CD4-positive, alpha-beta T cell treated with Interleukin-17A for 1 hour (primary cell): ENCODE measurements around the gene TIMM44.

ENCODE experiments used
- DNase-seq: peaks from one replicate; pipeline ENCODE4 v3.0.0-alpha.2; 2020

Gene TIMM44

DNA sequence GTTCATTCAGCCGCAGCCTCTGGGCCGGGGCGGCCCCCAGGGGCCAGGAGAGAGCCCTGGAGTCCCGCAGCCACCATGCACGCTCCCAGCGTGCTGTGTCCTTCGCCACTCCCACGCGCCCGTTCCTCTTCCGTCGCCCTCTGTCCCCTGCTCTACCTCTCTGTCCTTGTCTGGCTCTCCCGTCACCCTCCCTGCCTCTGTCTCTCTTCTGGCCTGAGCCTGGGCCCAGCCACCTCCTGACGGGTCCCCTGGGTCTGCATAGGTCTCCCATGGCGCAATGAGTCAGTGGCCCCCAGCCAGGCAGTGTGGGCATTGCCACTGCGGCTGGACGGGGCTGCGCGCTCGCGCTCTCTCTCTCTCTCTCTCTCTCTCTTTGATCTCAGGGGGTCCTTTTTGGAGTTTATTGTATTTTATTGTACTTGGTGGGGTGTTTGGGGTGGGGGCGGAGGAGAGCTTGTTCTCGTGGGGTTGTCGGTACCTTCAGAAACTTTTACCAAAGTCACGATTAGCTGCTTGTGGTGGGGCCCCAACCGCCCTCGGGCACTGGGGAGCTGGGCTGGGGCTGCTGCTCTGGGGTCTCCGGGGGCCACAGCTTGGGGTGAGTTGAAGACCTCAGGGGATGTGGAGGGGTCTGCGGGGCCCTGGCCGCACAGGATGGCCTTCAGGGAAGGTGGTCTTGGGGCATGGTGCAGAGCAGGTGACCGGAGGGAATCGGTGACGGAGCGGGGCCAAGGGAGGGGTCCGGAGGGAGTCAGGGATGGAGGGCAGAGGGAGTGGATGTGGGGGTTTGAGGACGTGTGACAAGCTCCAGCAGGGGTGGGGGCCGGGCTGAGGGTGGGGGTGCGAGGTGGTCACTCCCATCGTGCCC is 30.5 kb downstream of the TIMM44 start:
- no peak for DNase-seq

DNA sequence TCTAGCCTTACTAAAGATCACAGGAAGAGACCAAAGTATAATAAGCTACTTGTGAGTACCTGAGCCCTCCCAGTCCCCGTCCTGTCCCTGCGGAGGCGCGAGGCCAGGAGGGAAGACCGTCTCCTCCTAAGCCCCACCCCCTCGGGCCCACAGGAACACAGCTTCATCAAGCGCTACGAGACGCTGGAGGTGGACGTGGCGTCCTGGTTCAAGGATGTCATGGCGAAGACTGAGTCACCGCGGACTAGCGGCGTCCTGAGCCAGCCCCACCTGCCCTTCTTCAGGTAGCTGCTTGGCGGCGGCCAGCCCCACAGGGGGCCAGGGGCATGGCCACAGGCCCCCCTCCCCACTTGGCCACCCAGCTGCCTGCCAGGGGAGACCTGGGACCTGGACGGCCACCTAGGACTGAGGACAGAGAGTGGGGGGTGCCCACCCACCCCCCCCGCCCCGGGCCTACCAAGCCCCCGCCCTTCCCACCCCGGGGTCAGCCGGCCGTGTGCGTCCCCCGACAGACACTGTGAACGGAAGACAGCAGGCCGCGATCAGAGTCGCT is 31.2 kb downstream of the TIMM44 start:
- DNase-seq = no peak

DNA sequence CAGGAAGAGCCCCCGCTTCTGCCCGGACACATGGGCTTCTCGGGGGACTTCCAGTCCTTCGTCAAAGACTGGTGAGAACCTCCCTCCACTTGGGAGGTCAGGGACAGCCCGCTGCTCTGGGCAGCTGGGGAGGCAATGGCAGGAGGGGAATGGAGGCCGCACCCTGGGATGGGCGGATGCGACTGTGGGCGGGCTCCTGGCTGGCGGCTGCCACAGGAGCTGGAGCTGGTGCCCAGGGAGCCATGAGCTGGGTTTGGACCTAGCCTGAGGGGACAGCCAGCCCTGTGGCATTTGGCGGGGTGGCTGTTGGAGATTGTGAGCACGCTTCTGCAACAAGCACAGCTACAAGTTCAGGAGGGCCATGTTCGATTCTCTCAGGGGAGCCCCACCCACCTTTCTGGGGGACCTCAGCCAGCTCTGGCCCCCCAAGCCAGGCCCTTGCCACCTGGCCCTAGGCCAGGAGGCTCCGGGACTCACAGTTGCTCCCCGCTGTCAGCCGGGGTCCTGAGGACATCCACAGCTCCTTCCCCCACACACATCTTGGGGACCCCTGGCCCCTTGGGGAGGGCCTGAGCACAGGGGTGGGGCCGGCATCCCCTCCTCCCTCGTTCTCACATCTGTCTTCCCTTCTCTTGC is 31.8 kb downstream of the TIMM44 start:
- DNase-seq = no peak

GRCh38 chr19:7910321-7911161 is 32.9 kb downstream of the TIMM44 start:
- no peak for DNase-seq

- DNase-seq = no peak
These were observed 33.9 kb downstream of the TIMM44 start for GRCh38 chr19:7909471-7910067.

DNA sequence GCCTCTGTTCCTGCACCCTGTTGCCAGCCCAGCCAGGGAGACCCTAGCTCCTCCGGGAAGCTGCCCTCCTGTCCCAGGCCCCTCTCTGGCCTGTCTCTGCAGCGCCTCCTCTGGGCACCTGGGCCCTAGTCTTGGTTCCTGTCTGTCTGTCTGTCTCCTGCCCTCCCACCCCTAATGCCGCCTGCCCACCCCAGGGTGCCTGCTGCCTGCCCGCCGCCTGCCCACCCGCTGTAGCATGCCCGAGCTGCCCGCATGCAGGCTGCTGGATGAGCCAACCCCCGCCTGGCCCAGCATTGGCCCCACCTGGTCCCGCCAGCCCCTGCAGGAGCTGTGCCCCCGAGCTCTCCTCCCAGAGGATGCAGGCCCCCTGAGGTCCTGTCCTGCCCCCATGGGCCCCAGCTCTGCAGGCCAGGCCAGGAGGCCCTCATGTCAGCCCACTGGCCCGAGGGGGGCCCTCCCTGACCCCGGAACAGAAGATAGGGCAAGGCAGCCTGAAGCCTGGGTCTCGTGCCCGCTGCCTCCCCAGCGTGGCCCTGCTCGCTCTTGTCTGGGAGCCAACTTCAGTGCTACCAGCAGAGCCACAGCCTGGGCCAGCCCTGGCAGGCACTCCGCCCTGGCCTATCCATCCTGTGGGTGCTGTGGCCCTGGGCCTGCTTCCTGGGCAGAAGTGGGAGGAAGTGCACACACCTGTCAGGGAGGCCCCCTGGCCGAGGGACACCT is 34.6 kb downstream of the TIMM44 start:
- no peak for DNase-seq

- DNase-seq = no peak
These were observed 35.3 kb downstream of the TIMM44 start for GRCh38 chr19:7908078-7908699.

- no peak for DNase-seq
These were observed 35.9 kb downstream of the TIMM44 start for GRCh38 chr19:7907544-7907943.

GRCh38 chr19:7907122-7907521 is 36.3 kb downstream of the TIMM44 start:
- DNase-seq = no peak

DNA sequence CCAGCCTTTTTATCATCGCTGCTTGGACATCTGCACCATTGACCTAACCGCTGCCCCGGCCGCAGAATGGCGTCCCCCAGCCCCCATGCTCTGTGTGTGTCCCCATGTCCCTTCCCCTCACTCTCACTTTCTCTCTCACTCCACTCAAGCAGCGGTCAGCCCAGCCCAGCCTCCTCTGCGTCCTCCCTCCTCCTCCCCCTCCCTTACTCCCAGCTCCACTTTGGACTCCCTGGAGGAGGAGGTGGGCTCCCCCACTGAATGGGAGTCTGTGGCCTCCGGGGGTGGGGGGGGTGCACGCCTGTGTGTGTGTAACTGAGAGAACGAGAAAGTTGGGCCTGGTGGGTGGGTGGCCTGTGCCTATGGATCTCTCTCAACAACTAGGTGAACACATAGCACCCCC is 37.6 kb downstream of the TIMM44 start:
- no peak for DNase-seq

- no peak for DNase-seq
These were observed 38.2 kb downstream of the TIMM44 start for GRCh38 chr19:7905268-7905667.

- peak; percentile 91 for DNase-seq
These were observed 39.1 kb downstream of the TIMM44 start for GRCh38 chr19:7904074-7905020.

DNA sequence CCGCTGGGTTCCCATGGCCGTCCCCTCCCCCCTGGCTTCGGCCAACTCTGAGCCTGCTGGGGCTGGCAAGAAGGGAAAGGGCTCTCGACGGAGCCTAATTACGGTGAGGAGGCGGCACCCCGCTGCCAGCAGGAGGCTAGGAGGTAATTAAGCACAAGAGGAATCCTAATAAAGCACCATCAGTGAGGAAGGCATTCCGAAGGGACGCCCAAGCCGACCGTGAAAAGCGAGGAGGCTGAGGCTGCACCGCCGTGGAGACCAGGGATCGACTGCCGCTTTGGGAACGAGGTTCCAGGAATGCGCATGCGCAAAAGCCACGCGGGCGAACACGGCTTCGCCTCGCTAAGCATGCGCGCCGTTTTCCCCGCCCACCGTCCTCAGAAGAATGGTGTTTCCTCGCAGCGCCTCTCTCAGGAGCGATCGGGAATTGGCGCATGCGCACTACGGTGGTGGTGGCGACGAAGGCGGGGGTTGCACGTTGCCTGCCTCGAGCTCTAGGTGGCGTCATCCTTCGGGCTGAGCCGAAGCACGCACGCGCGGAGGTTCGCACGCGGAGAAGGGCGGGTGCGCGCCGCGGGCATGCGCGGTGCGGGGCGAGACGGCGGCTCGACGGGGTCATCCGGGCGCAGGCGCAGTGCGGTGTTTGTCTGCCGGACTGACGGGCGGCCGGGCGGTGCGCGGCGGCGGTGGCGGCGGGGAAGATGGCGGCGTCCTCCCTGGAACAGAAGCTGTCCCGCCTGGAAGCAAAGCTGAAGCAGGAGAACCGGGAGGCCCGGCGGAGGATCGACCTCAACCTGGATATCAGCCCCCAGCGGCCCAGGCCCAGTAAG is 40.0 kb downstream of the TIMM44 start, which contains the start of gene MAP2K7:
Gene MAP2K7 (plus strand): TSS at position 634 of the 830 bp plus-strand sequence. CDS start 68 bp downstream, at position 702.
- DNase-seq = peak; percentile 100

DNA sequence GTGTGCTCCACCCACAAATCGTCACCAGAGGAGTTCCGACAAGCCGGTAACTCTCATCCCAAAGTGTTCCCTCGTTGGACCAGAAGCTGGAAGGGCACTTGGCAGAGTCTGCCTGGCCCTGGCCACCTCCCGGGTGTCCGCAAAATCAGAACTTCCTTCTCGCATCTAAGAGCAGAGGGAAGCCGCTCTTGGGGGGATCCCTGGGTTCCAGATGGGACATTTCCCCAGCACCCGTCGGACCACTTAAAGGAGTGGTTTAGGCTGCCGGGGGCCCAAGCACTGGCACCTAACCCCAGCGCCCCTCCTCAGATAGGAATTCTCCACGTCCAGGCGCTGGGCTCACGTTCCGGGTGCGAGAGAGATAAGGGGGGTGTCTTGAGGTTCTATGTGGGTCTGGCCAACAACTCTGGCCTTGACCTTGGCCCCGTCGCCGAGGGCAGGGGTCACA is 40.6 kb downstream of the TIMM44 start:
- DNase-seq = no peak

DNA sequence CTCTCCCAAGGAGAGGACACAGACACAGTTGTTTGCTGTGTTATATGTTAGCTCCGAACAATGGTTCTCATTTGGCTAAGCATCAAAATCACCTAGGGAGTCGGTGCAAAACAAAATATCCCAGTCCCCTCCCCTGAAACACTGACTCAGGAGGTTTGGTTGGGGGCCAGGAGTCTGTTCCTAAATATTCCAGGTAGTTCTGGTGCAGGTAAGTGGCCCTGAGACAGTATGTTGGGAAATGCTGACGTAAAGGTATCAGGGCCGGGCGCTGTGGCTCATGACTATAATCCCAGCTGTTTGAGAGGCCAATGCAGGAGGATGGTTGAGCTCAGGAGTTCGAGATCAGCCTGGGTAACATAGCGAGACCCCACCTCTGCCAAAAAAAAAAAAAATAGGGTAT is 42.1 kb downstream of the TIMM44 start:
- DNase-seq = no peak

GRCh38 chr19:7900931-7901330 is 42.5 kb downstream of the TIMM44 start:
- DNase-seq = no peak

DNA sequence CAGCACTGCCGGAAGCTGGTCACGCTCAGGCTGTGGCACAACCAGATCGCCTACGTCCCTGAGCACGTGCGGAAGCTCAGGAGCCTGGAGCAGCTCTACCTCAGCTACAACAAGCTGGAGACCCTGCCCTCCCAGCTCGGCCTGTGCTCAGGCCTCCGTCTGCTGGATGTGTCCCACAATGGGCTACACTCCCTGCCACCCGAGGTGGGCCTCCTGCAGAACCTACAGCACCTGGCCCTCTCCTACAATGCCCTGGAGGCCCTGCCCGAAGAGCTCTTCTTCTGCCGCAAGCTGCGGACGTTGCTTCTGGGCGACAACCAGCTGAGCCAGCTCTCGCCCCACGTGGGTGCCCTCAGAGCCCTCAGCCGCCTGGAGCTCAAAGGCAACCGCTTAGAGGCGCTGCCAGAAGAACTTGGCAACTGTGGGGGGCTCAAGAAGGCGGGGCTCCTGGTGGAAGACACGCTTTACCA is 43.0 kb downstream of the TIMM44 start:
- DNase-seq = no peak

GRCh38 chr19:7899751-7900378 is 43.6 kb downstream of the TIMM44 start:
- no peak for DNase-seq

DNA sequence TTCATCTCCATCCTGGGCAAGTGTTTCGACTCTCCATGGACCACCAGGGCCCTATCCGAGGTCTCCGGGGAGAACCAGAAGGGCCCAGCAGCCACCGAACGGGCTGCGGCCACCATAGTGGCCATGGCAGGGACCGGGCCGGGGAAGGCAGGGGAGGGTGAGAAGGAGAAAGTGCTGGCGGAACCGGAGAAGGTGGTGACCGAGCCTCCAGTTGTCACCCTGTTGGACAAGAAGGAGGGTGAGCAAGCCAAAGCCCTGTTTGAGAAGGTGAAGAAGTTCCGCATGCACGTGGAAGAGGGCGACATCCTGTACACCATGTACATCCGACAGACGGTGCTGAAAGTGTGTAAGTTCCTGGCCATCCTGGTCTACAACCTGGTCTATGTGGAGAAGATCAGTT is 44.5 kb downstream of the TIMM44 start:
- no peak for DNase-seq
